IMR-90 (cell line): ENCODE data around the gene STRIP1. TPM values are rescaled to one million over a fixed set of nuclear protein-coding genes. Genes with fewer than 3 reads are reported as not detected.

ENCODE experiments used
- ATAC-seq: fragments of 200-7000 bp; cut with Tn5 transposase; 2 replicates; pipeline ENCODE4 v1.9.1; 2020; ENCODE audit warnings: low read depth, mild to moderate bottlenecking, moderate library complexity
- BruUV-seq: library from RNA; stranded (reverse); fragments of 400-500 nt; replicated peaks from 2 replicates; lab custom pipeline; 2021; lab: Mats Ljungman, UMichigan
- CTCF ChIA-PET: fragments of 300-600 bp; formaldehyde crosslinking; extraction: SDS; loops from one replicate; lab custom pipeline; 2021; ENCODE audit warnings: antibody characterized with exemption; lab: Yijun Ruan, JAX
- POLR2A ChIA-PET: fragments of 300-600 bp; sonication (Branson Sonifier 250); formaldehyde crosslinking; loops from one replicate; lab custom pipeline; 2022; ENCODE audit warnings: antibody characterized with exemption; ENCODE audit not compliant: unreplicated experiment; lab: Charles Lee
- DNase-seq: peaks from one replicate; pipeline ENCODE4 v3.0.0; 2013
- H2AFZ ChIP-seq: replicated peaks from 2 replicates; pipeline ENCODE3; 2013; ENCODE audit warnings: low read length, mild to moderate bottlenecking; ENCODE audit not compliant: poor library complexity
- H2AK5ac ChIP-seq: 2 replicates; pipeline ENCODE4 v1.6.1; 2013; ENCODE audit warnings: low read depth, low read length, inconsistent platforms
- H2AK9ac ChIP-seq: replicated peaks from 2 replicates; pipeline ENCODE3; 2013; ENCODE audit warnings: mild to moderate bottlenecking, low read depth, low read length, moderate library complexity; ENCODE audit not compliant: poor library complexity
- H2BK120ac ChIP-seq: 2 replicates; pipeline ENCODE4 v1.6.1; 2013; ENCODE audit warnings: low read depth, low read length, inconsistent platforms
- H2BK15ac ChIP-seq: 3 replicates; pipeline ENCODE4 v1.6.1; 2013; ENCODE audit warnings: low read depth, low read length, inconsistent platforms
- H2BK20ac ChIP-seq: 2 replicates; pipeline ENCODE4 v1.6.1; 2013; ENCODE audit warnings: low read depth, mild to moderate bottlenecking, inconsistent platforms, low read length, moderate library complexity
- H2BK5ac ChIP-seq: 2 replicates; pipeline ENCODE4 v1.6.1; 2013; ENCODE audit warnings: mild to moderate bottlenecking, low read depth, low read length, inconsistent platforms; ENCODE audit not compliant: poor library complexity, severe bottlenecking
- H3K14ac ChIP-seq: replicated peaks from 2 replicates; pipeline ENCODE4 v1.6.1; 2013; ENCODE audit warnings: low read depth, low read length, inconsistent platforms
- H3K18ac ChIP-seq: 2 replicates; pipeline ENCODE4 v1.6.1; 2013; ENCODE audit warnings: low read depth, low read length, control low read depth
- H3K23ac ChIP-seq: 2 replicates; pipeline ENCODE4 v1.6.1; 2013; ENCODE audit warnings: low read depth, low read length, inconsistent platforms
- H3K27ac ChIP-seq: 2 replicates; pipeline ENCODE4 v1.5.1; 2013; ENCODE audit warnings: mild to moderate bottlenecking, control low read depth, low read length; ENCODE audit not compliant: insufficient read depth
- H3K27me3 ChIP-seq: 2 replicates; pipeline ENCODE4 v1.6.1; 2013; ENCODE audit warnings: low read length; ENCODE audit not compliant: control insufficient read depth, insufficient read depth
- H3K36me3 ChIP-seq: 2 replicates; pipeline ENCODE4 v1.6.1; 2013; ENCODE audit warnings: low read length, mixed read lengths; ENCODE audit not compliant: control insufficient read depth, insufficient read depth
- H3K4ac ChIP-seq: 2 replicates; pipeline ENCODE4 v1.6.1; 2013; ENCODE audit warnings: low read depth, low read length, inconsistent platforms
- H3K4me1 ChIP-seq: 2 replicates; pipeline ENCODE4 v1.6.1; 2013; ENCODE audit warnings: low read length, mixed read lengths; ENCODE audit not compliant: control insufficient read depth, insufficient read depth
- H3K4me2 ChIP-seq: 2 replicates; pipeline ENCODE4 v1.6.1; 2013; ENCODE audit warnings: low read depth, mild to moderate bottlenecking, control low read depth, low read length, moderate library complexity
- H3K4me3 ChIP-seq: 2 replicates; pipeline ENCODE4 v1.5.1; 2013; ENCODE audit warnings: low read depth, mild to moderate bottlenecking, control low read depth, low read length, moderate library complexity; ENCODE audit not compliant: insufficient read depth
- H3K56ac ChIP-seq: 2 replicates; pipeline ENCODE4 v1.6.1; 2013; ENCODE audit warnings: low read length, inconsistent platforms; ENCODE audit not compliant: insufficient read depth; ENCODE audit errors: extremely low read depth
- H3K79me1 ChIP-seq, 2 experiments: 2 replicates each; pipeline ENCODE4 v1.6.1; 2013; ENCODE audit warnings: low read length in 2 of 2, inconsistent platforms in 1 of 2, low read depth in 1 of 2
- H3K9ac ChIP-seq: 2 replicates; pipeline ENCODE4 v1.6.1; 2013; ENCODE audit warnings: low read depth, low read length, control low read depth
- H3K9me1 ChIP-seq: 2 replicates; pipeline ENCODE4 v1.6.1; 2013; ENCODE audit warnings: low read length, inconsistent platforms; ENCODE audit not compliant: insufficient read depth
- H3K9me3 ChIP-seq: 2 replicates; pipeline ENCODE4 v1.6.1; 2013; ENCODE audit warnings: low read length; ENCODE audit not compliant: control insufficient read depth, insufficient read depth
- H4K20me1 ChIP-seq: 2 replicates; pipeline ENCODE4 v1.6.1; 2013; ENCODE audit warnings: low read length, inconsistent platforms; ENCODE audit not compliant: insufficient read depth
- H4K5ac ChIP-seq: 2 replicates; pipeline ENCODE4 v1.6.1; 2013; ENCODE audit warnings: mild to moderate bottlenecking, low read depth, low read length, control low read depth
- H4K8ac ChIP-seq, 2 experiments: 2 replicates each; pipeline ENCODE4 v1.6.1; 2013; ENCODE audit warnings: low read depth in 2 of 2, low read length in 2 of 2, control low read depth in 1 of 2, inconsistent platforms in 1 of 2
- H4K91ac ChIP-seq: 2 replicates; pipeline ENCODE4 v1.6.1; 2013; ENCODE audit warnings: low read depth, low read length, inconsistent platforms; ENCODE audit not compliant: insufficient read depth
- BHLHE40 ChIP-seq: fragments of 150-350 bp; IDR thresholded peaks from 2 replicates; pipeline ENCODE4 v1.6.1; 2016; ENCODE audit warnings: mild to moderate bottlenecking, low read depth, low read length
- CEBPB ChIP-seq: IDR thresholded peaks from 2 replicates; pipeline ENCODE4 v1.6.1; 2012; ENCODE audit warnings: low read depth, low read length, improper control_type of control experiment
- CHD1 ChIP-seq: IDR thresholded peaks from 2 replicates; pipeline ENCODE4 v1.6.1; 2012; ENCODE audit warnings: low read depth, low read length, improper control_type of control experiment
- FOS ChIP-seq: fragments of 150-350 bp; IDR thresholded peaks from 2 replicates; pipeline ENCODE4 v1.6.1; 2016; ENCODE audit warnings: low read depth, low read length
- MAFK ChIP-seq: IDR thresholded peaks from 2 replicates; pipeline ENCODE4 v1.6.1; 2012; ENCODE audit warnings: low read depth, low read length, improper control_type of control experiment
- MAZ ChIP-seq: IDR thresholded peaks from 2 replicates; pipeline ENCODE4 v1.6.1; 2012; ENCODE audit warnings: low read depth, mild to moderate bottlenecking, low read length, improper control_type of control experiment, moderate library complexity, borderline replicate concordance
- MXI1 ChIP-seq: IDR thresholded peaks from 2 replicates; pipeline ENCODE4 v1.6.1; 2012; ENCODE audit warnings: low read depth, mild to moderate bottlenecking, low read length, moderate library complexity, borderline replicate concordance
- NFE2L2 ChIP-seq: fragments of 150-350 bp; IDR thresholded peaks from 2 replicates; pipeline ENCODE4 v1.6.1; 2016; ENCODE audit warnings: low read depth, mild to moderate bottlenecking, low read length
- POLR2A ChIP-seq: IDR thresholded peaks from 2 replicates; pipeline ENCODE4 v1.6.1; 2012; ENCODE audit warnings: mild to moderate bottlenecking, low read depth, low read length
- RCOR1 ChIP-seq: IDR thresholded peaks from 2 replicates; pipeline ENCODE4 v1.6.1; 2012; ENCODE audit warnings: mild to moderate bottlenecking, low read length, improper control_type of control experiment; ENCODE audit not compliant: insufficient replicate concordance
- SMC3 ChIP-seq: fragments of 150-350 bp; IDR thresholded peaks from 2 replicates; pipeline ENCODE4 v1.6.1; 2016; ENCODE audit warnings: low read depth, mild to moderate bottlenecking, antibody characterized with exemption, low read length, moderate library complexity
- WGBS, 2 experiments: methylation state at CpG; one replicate each; pipeline versions ENCODE4 v1.1.5 to v1.1.7; 2013; ENCODE audit warnings: missing lambda C conversion rate in 2 of 2; ENCODE audit not compliant: insufficient read length in 1 of 2; ENCODE audit errors: extremely low coverage in 2 of 2; 5-methylcytosine and 5-hydroxymethylcytosine counted together
- dilution Hi-C: fragments of 300-500 bp; cut with HindIII; formaldehyde crosslinking; loops from one replicate; pipeline ENCODE4 v1.14.3; 2018; ENCODE audit warnings: low sequenced_read_pairs; ENCODE audit not compliant: unreplicated experiment
- in situ Hi-C: fragments of 300-500 bp; cut with MboI; formaldehyde crosslinking; loops from 3 replicates; pipeline ENCODE4 v1.14.3; 2019; ENCODE audit warnings: low sequenced_read_pairs, inconsistent platforms, mixed read lengths
- intact Hi-C: fragments of 100-400 bp; cut with micrococcal nuclease; formaldehyde crosslinking; loops from 2 replicates; pipeline ENCODE4 v1.10.0; 2022
- polyA plus RNA-seq, 3 experiments: library from polyadenylated mRNA; depleted of rRNA; stranded (reverse); fragments of >200 nt; gene quantifications; 2 replicates each; pipeline ENCODE4 v1.2.3, GENCODE V29; 2012; ENCODE audit warnings: low replicate concordance in 1 of 3
- total RNA-seq: library from RNA; depleted of rRNA; stranded (reverse); fragments of >200 nt; gene quantifications from 2 replicates; pipeline ENCODE4 v1.2.3, GENCODE V29; 2012
- TF ChIP-seq, protein P1 (sequence below): fragments of 150-350 bp; IDR thresholded peaks from 2 replicates; pipeline ENCODE4 v1.6.1; 2017; ENCODE audit warnings: mild to moderate bottlenecking, antibody characterized with exemption, low read length, low read depth
- TF ChIP-seq, protein P2 (sequence below): conservative IDR thresholded peaks from 2 replicates; pipeline ENCODE4 v1.5.1; 2012; ENCODE audit warnings: mild to moderate bottlenecking, low read depth, low read length, improper control_type of control experiment

Gene STRIP1
- total and polyA plus RNA-seq, 2 of the 4 experiments (the other 2 are of a cell fraction): 30.4 to 33.5 TPM

- H3K9me1 ChIP-seq: 0 out of 2 replicates have a peak, but pooled peaks cover 2% of the 10 kb centered on the region
- ATAC-seq (no peak), DNase-seq (peak; percentile 26)
- no peak overlapping the region for H3K4me3 ChIP-seq
- H3K4me1 ChIP-seq: no peaks in the 10 kb centered on the region; the same call in 1 of the 2 replicates
- peak overlapping the region; percentile 35 for H2AK9ac ChIP-seq
- no peak overlapping the region; the same call in 1 of the 2 replicates for H2BK120ac ChIP-seq
- no peak overlapping the region for H2BK15ac ChIP-seq
- no peak overlapping the region for H3K4me2 ChIP-seq
- POLR2A ChIA-PET: no interaction called here
- peaks cover 41% of the 10 kb centered on the region for H3K27me3 ChIP-seq
- in situ Hi-C loops (no loop called here), intact Hi-C loops (no loop called here), dilution Hi-C loops (no loop called here)
- H3K56ac ChIP-seq: no peak overlapping the region
- no peak overlapping the region for H3K18ac ChIP-seq
- CTCF ChIA-PET: interaction anchor here (1.7 kb wide), 1 partner anchor 14 kb away, joined by 7 read pairs; no protein-coding TSS in a partner anchor
- H3K27ac ChIP-seq: no peak overlapping the region
- BruUV-seq: no TSS peak
- peak overlapping the region; percentile 55 to 65; a peak in 2 of 4 replicates for H4K8ac ChIP-seq
- no peaks in the 10 kb centered on the region for H3K79me1 ChIP-seq
- no peak overlapping the region for H4K5ac ChIP-seq
- no peaks in the 10 kb centered on the region for H3K36me3 ChIP-seq
- H3K9me3 ChIP-seq: no peaks in the 10 kb centered on the region
- H2BK5ac ChIP-seq: no peak overlapping the region
- H3K4ac ChIP-seq: peak overlapping the region; percentile 56; the same call in 1 of the 2 replicates
- WGBS, 2 experiments: 0% methylated on average over 1 of the region's 7 CpGs; no CpG with 5 or more reads in 1 of the 2 experiments
- 0 out of 2 replicates have a peak overlapping the region, but pooled peaks have one; percentile 1 for H3K14ac ChIP-seq
- peak overlapping the region; percentile 83 for H2AFZ ChIP-seq
- no peak overlapping the region for H3K23ac ChIP-seq
- H2AK5ac ChIP-seq: peak overlapping the region; percentile 7; the same call in 1 of the 2 replicates
- no peak overlapping the region for H2BK20ac ChIP-seq
- no peak overlapping the region for H3K9ac ChIP-seq
- H4K20me1 ChIP-seq: no peaks in the 10 kb centered on the region
- H4K91ac ChIP-seq: peak overlapping the region; percentile 2
- no peak for TF ChIP-seq RCOR1
- TF ChIP-seq CHD1: no peak
- TF ChIP-seq, protein P1, sequence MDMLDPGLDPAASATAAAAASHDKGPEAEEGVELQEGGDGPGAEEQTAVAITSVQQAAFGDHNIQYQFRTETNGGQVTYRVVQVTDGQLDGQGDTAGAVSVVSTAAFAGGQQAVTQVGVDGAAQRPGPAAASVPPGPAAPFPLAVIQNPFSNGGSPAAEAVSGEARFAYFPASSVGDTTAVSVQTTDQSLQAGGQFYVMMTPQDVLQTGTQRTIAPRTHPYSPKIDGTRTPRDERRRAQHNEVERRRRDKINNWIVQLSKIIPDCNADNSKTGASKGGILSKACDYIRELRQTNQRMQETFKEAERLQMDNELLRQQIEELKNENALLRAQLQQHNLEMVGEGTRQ: no peak
- no peak for TF ChIP-seq FOS
- TF ChIP-seq POLR2A: no peak
- no peak for TF ChIP-seq MAFK
- TF ChIP-seq CEBPB: no peak
- no peak for TF ChIP-seq MXI1
- TF ChIP-seq, protein P2, sequence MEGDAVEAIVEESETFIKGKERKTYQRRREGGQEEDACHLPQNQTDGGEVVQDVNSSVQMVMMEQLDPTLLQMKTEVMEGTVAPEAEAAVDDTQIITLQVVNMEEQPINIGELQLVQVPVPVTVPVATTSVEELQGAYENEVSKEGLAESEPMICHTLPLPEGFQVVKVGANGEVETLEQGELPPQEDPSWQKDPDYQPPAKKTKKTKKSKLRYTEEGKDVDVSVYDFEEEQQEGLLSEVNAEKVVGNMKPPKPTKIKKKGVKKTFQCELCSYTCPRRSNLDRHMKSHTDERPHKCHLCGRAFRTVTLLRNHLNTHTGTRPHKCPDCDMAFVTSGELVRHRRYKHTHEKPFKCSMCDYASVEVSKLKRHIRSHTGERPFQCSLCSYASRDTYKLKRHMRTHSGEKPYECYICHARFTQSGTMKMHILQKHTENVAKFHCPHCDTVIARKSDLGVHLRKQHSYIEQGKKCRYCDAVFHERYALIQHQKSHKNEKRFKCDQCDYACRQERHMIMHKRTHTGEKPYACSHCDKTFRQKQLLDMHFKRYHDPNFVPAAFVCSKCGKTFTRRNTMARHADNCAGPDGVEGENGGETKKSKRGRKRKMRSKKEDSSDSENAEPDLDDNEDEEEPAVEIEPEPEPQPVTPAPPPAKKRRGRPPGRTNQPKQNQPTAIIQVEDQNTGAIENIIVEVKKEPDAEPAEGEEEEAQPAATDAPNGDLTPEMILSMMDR: no peak
- TF ChIP-seq NFE2L2: no peak
- no peak for TF ChIP-seq SMC3
- TF ChIP-seq BHLHE40: no peak
- no peak for TF ChIP-seq MAZ
These were observed 67.7 kb downstream of the STRIP1 start for GRCh38 chr1:110102081-110102480.
